GM06990 (cell line): ENCODE data around the gene ATF7IP2.
"Not testable (repeated sequence)": the region's sequence is repeated elsewhere in the genome, so short reads cannot be mapped to it uniquely, and the experiment has no call there.

ENCODE experiments used
- DNase-seq: peaks from one replicate; pipeline ENCODE4 v3.0.0-alpha.2; 2011; ENCODE audit not compliant: insufficient read length; ENCODE audit errors: extremely low read depth
- H3K27me3 ChIP-seq: replicated peaks from 2 replicates; pipeline ENCODE4 v1.6.0; 2011; ENCODE audit warnings: low read length; ENCODE audit not compliant: control insufficient read depth, insufficient read depth
- H3K36me3 ChIP-seq: 2 replicates; pipeline ENCODE4 v1.5.1; 2011; ENCODE audit warnings: low read length; ENCODE audit not compliant: control insufficient read depth, insufficient read depth
- H3K4me3 ChIP-seq: replicated peaks from 2 replicates; pipeline ENCODE4 v1.5.1; 2011; ENCODE audit warnings: low read depth, mild to moderate bottlenecking, control low read depth, low read length
- CTCF ChIP-seq: IDR thresholded peaks from 2 replicates; pipeline ENCODE4 v1.5.1; 2011; ENCODE audit warnings: low read length, control low read depth, mild to moderate bottlenecking, inconsistent platforms; ENCODE audit not compliant: insufficient read depth, poor library complexity, severe bottlenecking

Gene ATF7IP2

DNA sequence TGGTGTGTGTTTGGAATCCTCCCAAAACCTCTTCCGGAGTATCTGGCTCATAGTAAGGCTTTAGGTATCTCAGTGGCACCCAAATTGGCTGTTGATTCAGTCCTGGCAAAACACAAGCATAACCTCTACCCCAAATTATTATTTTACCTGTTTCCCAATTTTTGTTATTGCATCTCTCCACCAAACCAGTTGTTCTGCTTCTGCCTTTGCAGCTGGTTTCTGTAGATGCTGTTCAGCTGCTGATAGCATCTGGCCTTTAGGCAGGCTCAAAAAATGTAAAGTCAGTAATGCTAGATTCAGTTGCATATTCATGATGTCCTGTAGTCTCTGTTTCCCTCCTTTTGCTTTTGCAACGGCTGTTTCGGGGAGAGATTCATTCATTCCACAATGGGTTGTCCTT lies 33.8 kb downstream of the ATF7IP2 start:
- Histone ChIP-seq H3K4me3 (no peak overlapping the region), H3K36me3 (0 out of 2 replicates have a peak, but pooled peaks cover 1% of the 10 kb centered on the region), H3K27me3 (no peaks in the 10 kb centered on the region)
- DNase-seq, result no peak
- no peak for TF ChIP-seq CTCF

DNA sequence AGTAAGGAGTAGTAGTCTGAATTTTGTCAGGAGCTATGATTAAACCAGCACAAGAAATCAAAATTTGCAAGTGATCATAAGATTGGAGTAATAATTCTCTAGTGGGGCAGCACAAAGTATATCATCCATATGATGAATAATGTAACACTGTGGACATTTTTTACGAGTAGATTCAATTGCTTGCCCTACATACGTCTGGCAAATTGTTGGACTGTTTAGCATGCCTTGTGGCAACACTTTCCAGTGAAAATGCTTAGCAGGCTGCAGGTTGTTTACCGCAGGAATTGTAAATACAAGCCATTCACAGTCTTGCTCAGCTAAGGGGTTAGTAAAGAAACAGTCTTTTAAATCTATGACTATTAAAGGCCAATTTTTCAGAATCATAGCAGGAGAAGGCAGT lies 35.7 kb downstream of the ATF7IP2 start:
- 0 out of 2 replicates have a peak, but pooled peaks cover 1% of the 10 kb centered on the region for H3K36me3 ChIP-seq
- H3K27me3 ChIP-seq, result no peaks in the 10 kb centered on the region
- DNase-seq, result no peak
- TF ChIP-seq CTCF, result no peak
- H3K4me3 ChIP-seq, result no peak overlapping the region

- Histone ChIP-seq H3K4me3 (no peak overlapping the region), H3K36me3 (peaks cover 1% of the 10 kb centered on the region; the same call in 1 of the 2 replicates), H3K27me3 (no peaks in the 10 kb centered on the region)
- no peak for DNase-seq
- TF ChIP-seq CTCF, result no peak
These were observed 42.7 kb downstream of the ATF7IP2 start for GRCh38 chr16:10428433-10429168.

DNA sequence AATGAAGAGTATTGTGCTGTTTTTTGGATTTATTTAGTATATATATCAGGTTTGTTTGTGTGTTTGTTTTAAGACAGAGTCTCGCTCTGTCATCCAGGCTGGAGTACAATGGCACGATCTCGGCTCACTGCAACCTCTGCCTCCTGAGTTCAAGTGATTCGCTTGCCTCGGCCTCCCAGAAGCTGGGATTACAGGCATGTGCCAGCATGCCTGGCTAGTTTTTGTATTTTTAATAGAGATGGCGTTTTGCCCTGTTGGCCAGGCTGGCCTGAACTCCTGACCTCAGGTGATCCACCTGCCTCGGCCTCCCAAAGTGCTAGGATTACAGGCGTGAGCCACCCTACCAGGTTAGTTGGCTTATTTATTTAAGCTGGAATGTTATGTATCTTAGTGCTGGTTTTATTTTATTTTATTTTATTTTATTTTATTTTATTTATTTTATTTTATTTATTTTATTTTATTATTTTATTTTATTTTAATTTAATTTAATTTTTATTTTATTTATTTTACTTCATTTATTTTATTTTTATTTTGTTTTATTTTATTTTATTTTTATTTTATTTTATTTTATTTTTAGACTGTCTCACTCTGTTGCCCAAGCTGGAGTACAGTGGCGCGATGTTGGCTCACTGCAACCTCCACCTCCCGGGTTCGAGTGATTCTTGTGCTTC lies 43.6 kb downstream of the ATF7IP2 start:
- DNase-seq, H3K4me3 ChIP-seq, H3K27me3 ChIP-seq, H3K36me3 ChIP-seq: not testable (repeated sequence)

DNA sequence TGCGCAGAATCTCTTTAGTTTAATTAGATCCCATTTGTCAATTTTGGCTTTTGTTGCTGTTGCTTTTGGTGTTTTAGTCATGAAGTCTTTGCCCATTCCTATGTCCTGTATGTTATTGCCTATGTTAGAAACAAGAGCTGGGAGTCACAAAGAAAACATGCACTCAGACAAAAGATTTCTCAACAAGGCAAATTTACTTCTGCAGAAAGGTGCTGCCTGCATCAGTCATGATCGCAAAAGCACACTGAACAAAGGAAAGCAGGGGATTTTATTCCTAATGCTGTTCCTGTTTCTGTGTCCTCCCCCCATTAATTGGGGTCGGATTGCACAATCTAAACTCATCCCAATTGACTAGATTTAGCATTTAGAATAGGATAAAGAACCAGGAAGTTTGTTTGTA lies 55.9 kb downstream of the ATF7IP2 start:
- H3K36me3 ChIP-seq, result peaks cover 9% of the 10 kb centered on the region
- DNase-seq, result no peak
- H3K27me3 ChIP-seq, result no peaks in the 10 kb centered on the region
- TF ChIP-seq CTCF, result no peak
- H3K4me3 ChIP-seq, result no peak overlapping the region

DNA sequence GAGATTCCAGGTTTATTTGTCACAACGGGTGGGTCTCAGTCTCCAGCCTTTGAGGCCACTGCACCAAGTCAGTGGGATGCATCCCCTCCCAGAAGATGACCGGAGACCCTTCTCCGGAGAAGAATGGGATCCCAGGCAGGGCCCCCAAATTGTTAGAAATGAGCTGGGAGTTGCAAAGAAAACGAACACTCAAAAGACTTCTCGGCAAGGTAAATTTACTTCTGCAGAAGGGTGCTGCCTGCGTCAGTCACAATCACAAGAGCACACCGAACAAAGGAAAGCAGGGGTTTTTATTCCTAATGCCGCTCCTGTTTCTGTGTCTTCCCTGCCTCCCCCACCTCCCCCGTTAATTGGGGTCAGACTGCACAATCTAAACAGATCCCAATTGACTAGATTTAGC lies 61.4 kb downstream of the ATF7IP2 start:
- Histone ChIP-seq H3K36me3 (peaks cover 5% of the 10 kb centered on the region), H3K4me3 (no peak overlapping the region), H3K27me3 (no peaks in the 10 kb centered on the region)
- no peak for TF ChIP-seq CTCF
- no peak for DNase-seq

- H3K27me3 ChIP-seq, H3K36me3 ChIP-seq, DNase-seq, H3K4me3 ChIP-seq: not testable (repeated sequence)
These were observed 66.6 kb downstream of the ATF7IP2 start for GRCh38 chr16:10452208-10453158.
